BLaER1 treated with 17β-estradiol and CSF1 and Interleukin-3, amounts not matched to agents 10 nM and 100 nM (cell line): Measurements from ENCODE around the gene RALGPS2.

Source experiments
- H3K27ac ChIP-seq, 11 experiments: shearing (Covaris generic); formaldehyde crosslinking; 2 replicates each; pipeline ENCODE4 v1.8.1; 2022
- H3K27me3 ChIP-seq, 11 experiments: shearing (Covaris generic); formaldehyde crosslinking; 2 replicates each; pipeline ENCODE4 v1.8.1; 2022
- H3K36me3 ChIP-seq, 11 experiments: shearing (Covaris generic); formaldehyde crosslinking; 2 replicates each; pipeline ENCODE4 v1.8.1; 2022
- H3K4me1 ChIP-seq, 10 experiments: shearing (Covaris generic); formaldehyde crosslinking; 2 replicates each; pipeline ENCODE4 v1.8.1; 2022
- H3K4me2 ChIP-seq, 11 experiments: shearing (Covaris generic); formaldehyde crosslinking; 2 replicates each; pipeline ENCODE4 v1.8.1; 2022
- H3K4me3 ChIP-seq, 10 experiments: shearing (Covaris generic); formaldehyde crosslinking; 2 replicates each; pipeline ENCODE4 v1.8.1; 2022
- H3K9ac ChIP-seq, 11 experiments: shearing (Covaris generic); formaldehyde crosslinking; 2 replicates each; pipeline ENCODE4 v1.8.1; 2022
- H3K9me3 ChIP-seq, 11 experiments: shearing (Covaris generic); formaldehyde crosslinking; replicated peaks in 1 of 11; 2 replicates each; pipeline ENCODE4 v1.8.1; 2022
- H4K20me1 ChIP-seq, 11 experiments: shearing (Covaris generic); formaldehyde crosslinking; 2 replicates each; pipeline ENCODE4 v1.8.1; 2022
- Cebpa-rat ChIP-seq, 11 experiments: shearing (Covaris generic); IDR thresholded peaks; 2 replicates each; pipeline ENCODE4 v1.8.1; 2022

Gene RALGPS2

DNA sequence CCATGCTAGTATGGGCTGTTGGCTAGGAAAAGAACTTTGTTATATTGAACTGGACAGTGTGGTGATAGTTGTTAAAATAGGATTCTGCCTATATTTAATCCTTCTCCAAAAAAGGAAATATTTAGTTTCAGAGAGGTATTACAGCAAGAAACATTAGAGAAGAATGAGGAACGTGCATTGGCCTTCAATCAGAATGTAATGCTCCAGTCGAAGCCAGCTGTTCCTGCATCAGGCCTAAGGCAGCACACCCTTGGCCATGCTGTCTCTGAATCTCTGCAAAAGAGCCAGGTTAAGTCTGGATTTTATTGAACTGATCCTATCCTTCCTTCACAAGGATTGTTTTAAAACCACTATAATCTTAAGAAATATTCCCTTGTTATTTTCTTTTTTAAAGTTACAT is 35.3 kb upstream of the RALGPS2 start:
- no peak overlapping the region for H3K4me2 ChIP-seq
- H3K4me3 ChIP-seq = no peak overlapping the region
- no peak for TF ChIP-seq Cebpa-rat (IDR thresholded peaks at IDR 0.05)
- H4K20me1 ChIP-seq = no peaks in the 10 kb centered on the region
- no peaks in the 10 kb centered on the region for H3K9me3 ChIP-seq
- no peaks in the 10 kb centered on the region for H3K27me3 ChIP-seq
- no peak overlapping the region for H3K9ac ChIP-seq
- no peaks in the 10 kb centered on the region for H3K36me3 ChIP-seq
- no peak overlapping the region for H3K27ac ChIP-seq
- 0 out of 20 replicates have a peak, but pooled peaks cover 0 to 7% (median 0%) of the 10 kb centered on the region in 10 experiments for H3K4me1 ChIP-seq

DNA sequence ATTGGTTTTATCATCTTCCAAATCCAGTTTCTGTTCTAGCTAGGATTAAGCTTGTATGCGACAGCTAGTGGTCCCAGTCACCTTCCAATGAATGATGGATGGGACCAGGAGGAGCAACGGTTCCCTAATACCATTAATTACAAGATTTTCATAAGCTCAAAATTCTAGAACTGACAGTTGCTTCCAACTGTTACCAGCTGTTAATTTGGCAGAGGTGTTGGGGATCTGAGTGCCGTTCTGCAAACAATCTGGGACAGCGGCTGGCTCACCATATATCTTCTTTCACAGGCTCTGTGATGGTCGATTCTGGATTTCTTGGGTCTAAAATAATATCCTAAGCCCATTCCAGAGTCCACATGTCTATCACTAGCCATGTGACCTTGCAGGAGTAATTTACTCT is 34.5 kb upstream of the RALGPS2 start:
- TF ChIP-seq Cebpa-rat (IDR thresholded peaks at IDR 0.05) = no peak
- Histone ChIP-seq H3K4me1 (0 out of 20 replicates have a peak, but pooled peaks cover 0 to 7% (median 0%) of the 10 kb centered on the region in 10 experiments), H4K20me1 (no peaks in the 10 kb centered on the region)

DNA sequence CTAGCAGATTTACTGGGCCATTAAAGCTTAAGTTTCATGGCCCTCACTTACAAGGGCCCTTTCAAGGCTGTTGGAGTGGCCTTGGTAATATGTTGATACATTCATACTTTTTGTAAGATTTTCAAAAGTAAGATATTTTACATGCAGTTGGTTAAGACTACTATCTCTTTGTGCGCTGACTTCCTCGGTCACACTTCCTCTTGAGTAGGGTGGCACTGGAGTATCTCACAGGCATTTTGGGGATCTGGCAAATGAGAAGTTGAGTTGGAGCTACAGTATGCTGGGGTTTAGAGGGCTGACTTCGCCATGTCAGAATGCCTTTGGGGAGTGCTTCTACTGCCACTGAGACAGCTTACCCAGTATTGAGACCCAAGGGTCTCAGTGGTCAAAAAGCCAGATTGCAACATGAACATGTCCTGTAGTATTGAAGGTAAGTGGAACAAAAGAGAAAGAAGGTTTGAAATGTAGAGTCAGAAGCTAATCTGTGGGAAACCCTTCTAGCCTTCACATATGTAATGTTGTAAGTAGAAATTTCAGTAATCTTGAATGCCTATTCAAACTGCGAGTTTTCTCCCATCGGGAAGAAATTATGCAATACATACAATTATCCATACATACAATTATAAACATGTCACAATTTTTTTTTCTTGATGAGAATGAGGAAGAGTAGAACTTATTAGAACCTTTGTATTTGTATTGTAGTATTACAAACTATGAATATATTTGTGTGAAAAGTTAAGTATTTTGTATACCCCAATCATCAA is 32.3 kb upstream of the RALGPS2 start:
- H3K27ac ChIP-seq = no peak overlapping the region

More for the DNA sequence above, 34.5 kb upstream of the RALGPS2 start:
- no peak overlapping the region for H3K4me3 ChIP-seq
- no peak overlapping the region for H3K9ac ChIP-seq
- H3K36me3 ChIP-seq = no peaks in the 10 kb centered on the region
- H3K27ac ChIP-seq = no peak overlapping the region
- no peak overlapping the region for H3K4me2 ChIP-seq
- H3K9me3 ChIP-seq = no peaks in the 10 kb centered on the region
- H3K27me3 ChIP-seq = no peaks in the 10 kb centered on the region

DNA sequence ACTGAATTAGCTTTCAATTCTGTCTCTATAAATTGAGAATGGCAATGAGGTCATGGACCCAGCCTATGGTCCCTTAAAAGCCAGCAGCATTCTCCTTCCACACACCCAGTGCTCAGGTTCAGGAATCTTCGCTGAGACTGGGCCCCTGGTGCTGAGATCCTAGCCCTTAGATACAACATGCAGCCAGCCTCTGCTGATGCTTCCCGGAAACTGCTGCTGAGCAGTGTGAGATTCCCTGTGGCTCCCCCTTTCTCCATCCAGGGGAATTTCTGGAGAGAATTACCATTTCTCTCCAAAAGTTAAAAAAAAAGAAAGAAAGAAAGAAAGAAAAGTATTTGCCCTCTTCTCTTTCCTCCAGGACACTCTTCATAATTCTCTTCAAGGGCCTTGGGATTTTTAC is 31.7 kb upstream of the RALGPS2 start:
- 0 out of 20 replicates have a peak, but pooled peaks cover 0 to 7% (median 0%) of the 10 kb centered on the region in 10 experiments for H3K4me1 ChIP-seq
- TF ChIP-seq Cebpa-rat (IDR thresholded peaks at IDR 0.05) = no peak
- no peaks in the 10 kb centered on the region for H3K9me3 ChIP-seq
- H3K4me2 ChIP-seq = no peak overlapping the region
- H3K27ac ChIP-seq = no peak overlapping the region
- no peak overlapping the region for H3K9ac ChIP-seq
- no peak overlapping the region for H3K4me3 ChIP-seq
- H3K27me3 ChIP-seq = no peaks in the 10 kb centered on the region
- no peaks in the 10 kb centered on the region for H3K36me3 ChIP-seq
- H4K20me1 ChIP-seq = no peaks in the 10 kb centered on the region

More for the DNA sequence above, 32.3 kb upstream of the RALGPS2 start:
- no peak overlapping the region for H3K4me3 ChIP-seq
- no peaks in the 10 kb centered on the region for H3K36me3 ChIP-seq
- H3K4me2 ChIP-seq = no peak overlapping the region
- 0 out of 20 replicates have a peak, but pooled peaks cover 0 to 7% (median 0%) of the 10 kb centered on the region in 10 experiments for H3K4me1 ChIP-seq
- no peak overlapping the region for H3K9ac ChIP-seq
- no peaks in the 10 kb centered on the region for H3K9me3 ChIP-seq
- H4K20me1 ChIP-seq = no peaks in the 10 kb centered on the region
- no peaks in the 10 kb centered on the region for H3K27me3 ChIP-seq
- no peak for TF ChIP-seq Cebpa-rat (IDR thresholded peaks at IDR 0.05)

DNA sequence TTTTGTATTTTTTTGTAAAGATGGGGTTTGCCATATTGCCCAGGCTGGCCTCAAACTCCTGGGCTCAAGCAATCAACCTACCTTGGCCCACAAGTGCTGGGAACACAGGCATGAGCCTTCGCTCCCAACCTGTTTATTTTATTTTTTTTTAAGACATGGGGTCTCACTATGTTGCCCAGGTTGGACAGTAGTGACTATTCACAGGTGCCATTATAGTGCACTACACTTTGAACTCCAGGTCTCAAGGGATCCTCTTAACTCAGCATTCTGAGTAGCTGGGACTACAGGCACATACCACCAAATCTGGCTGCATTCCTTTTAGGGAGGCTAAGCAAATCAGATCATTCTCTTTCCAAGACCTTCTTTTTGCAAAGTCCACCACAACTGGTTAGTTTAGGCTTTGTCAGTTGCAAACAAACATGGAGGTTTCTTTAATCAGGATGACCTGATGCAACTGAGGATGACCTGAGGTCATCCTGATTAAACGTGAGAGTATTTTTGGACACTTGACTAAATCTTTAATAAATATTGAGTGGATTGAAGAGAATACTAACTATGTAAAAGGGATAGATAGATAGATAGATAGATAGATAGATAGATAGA is 30.0 kb upstream of the RALGPS2 start:
- Histone ChIP-seq H3K36me3 (no peaks in the 10 kb centered on the region), H3K4me1 (0 out of 20 replicates have a peak, but pooled peaks cover 0 to 7% (median 0%) of the 10 kb centered on the region in 10 experiments), H3K4me3 (no peak overlapping the region), H3K27ac (no peak overlapping the region), H3K27me3 (no peaks in the 10 kb centered on the region), H4K20me1 (no peaks in the 10 kb centered on the region), H3K9ac (no peak overlapping the region), H3K9me3 (no peaks in the 10 kb centered on the region), H3K4me2 (no peak overlapping the region)
- TF ChIP-seq Cebpa-rat (IDR thresholded peaks at IDR 0.05) = no peak

DNA sequence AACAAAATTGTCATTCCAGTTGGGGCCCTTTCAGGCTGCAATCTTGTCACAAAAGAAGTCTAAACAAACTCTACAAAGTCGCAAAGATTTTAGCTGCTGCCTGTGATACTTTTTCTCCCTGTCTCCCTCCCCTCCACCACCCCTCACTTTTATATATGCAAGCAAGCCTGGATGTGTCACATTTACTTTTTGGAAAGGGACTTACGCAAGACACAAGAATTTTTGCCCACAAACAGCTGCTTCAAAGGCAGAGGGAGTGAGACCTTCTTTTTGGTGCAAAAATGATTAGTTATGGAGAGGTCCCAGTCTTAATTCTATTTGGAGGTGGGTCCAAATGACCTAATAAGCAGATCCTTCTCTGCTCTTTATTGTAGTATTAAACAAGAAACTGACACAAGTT is 22.9 kb upstream of the RALGPS2 start:
- Histone ChIP-seq H3K4me2 (0 out of 22 replicates have a peak overlapping the region, but pooled peaks of 2 of the 11 experiments have one; percentile 0 to 13), H3K9me3 (no peaks in the 10 kb centered on the region), H3K27me3 (no peaks in the 10 kb centered on the region), H3K4me1 (peaks cover 0 to 4% (median 0%) of the 10 kb centered on the region in 10 experiments; a peak in 1 of 20 replicates), H3K36me3 (no peaks in the 10 kb centered on the region), H3K9ac (no peak overlapping the region), H4K20me1 (no peaks in the 10 kb centered on the region), H3K27ac (no peak overlapping the region), H3K4me3 (no peak overlapping the region)
- TF ChIP-seq Cebpa-rat (IDR thresholded peaks at IDR 0.05) = 0 out of 22 replicates have a peak, but pooled peaks of 3 of the 11 experiments have one; percentile 12 to 44 (median 14)

DNA sequence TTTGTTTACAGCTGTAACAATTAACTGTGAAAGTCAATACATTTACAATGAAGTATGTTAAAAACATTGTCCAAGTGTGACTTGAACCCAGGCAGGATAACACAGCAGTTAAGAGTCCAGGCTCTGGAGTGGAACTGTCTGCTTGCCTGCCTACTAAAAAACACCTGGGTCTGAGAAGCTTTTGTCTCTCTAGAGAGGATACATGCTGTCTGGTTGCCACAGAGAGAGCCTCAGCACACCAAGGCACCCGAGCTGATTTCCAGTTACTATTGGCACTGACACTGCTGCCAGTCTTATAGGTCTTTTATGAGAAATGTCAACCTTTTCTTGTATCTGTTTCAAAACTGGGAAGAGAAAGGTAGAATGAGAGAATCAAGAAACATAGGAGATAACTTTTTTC is 20.2 kb upstream of the RALGPS2 start:
- H3K4me2 ChIP-seq = no peak overlapping the region
- H3K27ac ChIP-seq = no peak overlapping the region
- no peaks in the 10 kb centered on the region for H3K27me3 ChIP-seq

DNA sequence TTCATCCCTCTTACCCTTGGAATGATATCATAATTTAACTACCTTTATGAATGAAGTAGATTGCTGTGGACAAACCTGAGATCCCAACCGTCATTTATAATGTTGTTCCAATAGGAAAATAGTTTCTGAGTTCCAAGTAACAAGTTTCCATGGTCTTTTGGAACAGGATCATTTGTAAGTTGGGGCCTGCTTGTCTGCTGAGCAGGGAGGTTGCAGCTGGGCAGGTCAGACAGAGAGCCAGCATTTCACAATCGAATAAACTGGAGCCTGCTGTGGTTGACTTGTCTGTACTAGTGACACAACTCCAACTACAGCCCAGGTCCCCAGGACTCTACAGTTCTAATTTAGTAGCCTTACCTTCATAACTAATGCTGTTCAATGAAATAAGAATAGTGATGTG is 18.6 kb upstream of the RALGPS2 start:
- H3K4me3 ChIP-seq = no peak overlapping the region
- H3K27ac ChIP-seq = no peak overlapping the region
- H3K9ac ChIP-seq = no peak overlapping the region
- no peaks in the 10 kb centered on the region for H3K36me3 ChIP-seq
- TF ChIP-seq Cebpa-rat (IDR thresholded peaks at IDR 0.05) = no peak
- no peak overlapping the region for H3K4me2 ChIP-seq
- peaks cover 0 to 4% (median 0%) of the 10 kb centered on the region in 10 experiments; a peak in 1 of 20 replicates for H3K4me1 ChIP-seq
- H3K27me3 ChIP-seq = no peaks in the 10 kb centered on the region
- H3K9me3 ChIP-seq = no peaks in the 10 kb centered on the region
- H4K20me1 ChIP-seq = no peaks in the 10 kb centered on the region

More for the DNA sequence above, 20.2 kb upstream of the RALGPS2 start:
- Histone ChIP-seq H3K9me3 (no peaks in the 10 kb centered on the region), H3K4me1 (peaks cover 0 to 4% (median 0%) of the 10 kb centered on the region in 10 experiments; a peak in 1 of 20 replicates), H4K20me1 (no peaks in the 10 kb centered on the region), H3K36me3 (no peaks in the 10 kb centered on the region), H3K4me3 (no peak overlapping the region), H3K9ac (no peak overlapping the region)
- no peak for TF ChIP-seq Cebpa-rat (IDR thresholded peaks at IDR 0.05)

DNA sequence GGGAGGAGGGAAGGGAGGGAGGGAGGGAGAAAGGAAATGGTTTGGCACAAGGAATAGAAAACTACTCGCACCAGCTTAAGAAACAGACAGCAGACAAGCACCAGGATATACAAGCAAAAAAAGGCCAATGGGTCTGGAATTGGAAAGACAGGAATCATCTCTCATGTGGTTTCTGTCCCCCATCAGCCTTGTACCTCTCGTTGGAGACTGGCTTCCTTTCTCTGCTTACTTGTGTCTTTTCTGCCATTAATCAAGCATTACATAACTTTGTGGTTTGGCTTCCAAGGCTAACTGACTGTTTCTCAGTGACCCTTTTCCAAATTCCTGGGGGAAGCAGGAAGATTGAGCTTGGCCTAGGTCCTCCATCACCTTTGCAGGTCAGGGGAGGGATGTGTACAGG is 11.8 kb upstream of the RALGPS2 start:
- Histone ChIP-seq H3K9me3 (no peaks in the 10 kb centered on the region; a peak in 1 of 22 replicates), H3K36me3 (no peaks in the 10 kb centered on the region), H3K9ac (no peak overlapping the region), H3K27ac (no peak overlapping the region), H3K4me1 (no peaks in the 10 kb centered on the region; a peak in 1 of 20 replicates), H4K20me1 (no peaks in the 10 kb centered on the region), H3K27me3 (no peaks in the 10 kb centered on the region), H3K4me3 (no peak overlapping the region), H3K4me2 (no peak overlapping the region)
- TF ChIP-seq Cebpa-rat (IDR thresholded peaks at IDR 0.05) = no peak
